ENCODE data around the gene MRAP.

MRAP gene

GRCh38 chr21:32278518-32279376, 19.9 kb upstream of the MRAP start, which contains the start of gene MIS18A:
TSS of gene MIS18A (minus strand) at chr21:32279049. CDS start at chr21:32279014, 35 bp downstream.
- Histone ChIP-seq H3K4me3 (peak within 1 kb of the TSS; percentile 91), H3K27ac (peak within 1 kb of the TSS; percentile 52 to 77)
- no peak for TF ChIP-seq CTCF (IDR thresholded peaks at IDR 0.05)
- peak; percentile 96 for DNase-seq (ENCODE audit: low spot score)

- TF ChIP-seq CTCF (IDR thresholded peaks at IDR 0.05): no peak
- peak overlapping the region; percentile 91 for H3K4me3 ChIP-seq
- H3K27ac ChIP-seq: peak overlapping the region; percentile 52 to 77
- DNase-seq (ENCODE audit: low spot score): no peak
Observed at GRCh38 chr21:32279377-32279680, 19.3 kb upstream of the MRAP start.

GRCh38 chr21:32281531-32281930, 17.1 kb upstream of the MRAP start:
- no peak overlapping the region for H3K27ac ChIP-seq
- H3K4me3 ChIP-seq: no peak overlapping the region
- TF ChIP-seq CTCF (IDR thresholded peaks at IDR 0.05): no peak
- no peak for DNase-seq (ENCODE audit: low spot score)

GRCh38 chr21:32282992-32283391, 15.7 kb upstream of the MRAP start:
- Histone ChIP-seq H3K27ac (no peak overlapping the region), H3K4me3 (no peak overlapping the region)
- TF ChIP-seq CTCF (IDR thresholded peaks at IDR 0.05): no peak
- DNase-seq (ENCODE audit: low spot score): no peak

- Histone ChIP-seq H3K27ac (no peak overlapping the region), H3K4me3 (no peak overlapping the region)
- DNase-seq (ENCODE audit: low spot score): no peak
- no peak for TF ChIP-seq CTCF (IDR thresholded peaks at IDR 0.05)
Observed at GRCh38 chr21:32285476-32285875, 13.2 kb upstream of the MRAP start.

GRCh38 chr21:32297449-32297848, 1.2 kb upstream of the MRAP start:
- Histone ChIP-seq H3K27ac (no peak overlapping the region), H3K4me3 (no peak overlapping the region)
- TF ChIP-seq CTCF (IDR thresholded peaks at IDR 0.05): no peak
- DNase-seq (ENCODE audit: low spot score): no peak

- no peak for DNase-seq (ENCODE audit: low spot score)
- TF ChIP-seq CTCF (IDR thresholded peaks at IDR 0.05): no peak
- Histone ChIP-seq H3K27ac (no peak overlapping the region), H3K4me3 (no peak overlapping the region)
Observed at GRCh38 chr21:32298148-32298559, 501 bp upstream of the MRAP start.

Measured in coronary artery (tissue), 2 donors.